ENCODE results near the gene EIF4B. TPM values are rescaled to one million over a fixed set of nuclear protein-coding genes. Genes with fewer than 3 reads are reported as not detected.

EIF4B gene
- total RNA-seq, 2 donors from 2014 or later, result 596 to 655 TPM

DNA sequence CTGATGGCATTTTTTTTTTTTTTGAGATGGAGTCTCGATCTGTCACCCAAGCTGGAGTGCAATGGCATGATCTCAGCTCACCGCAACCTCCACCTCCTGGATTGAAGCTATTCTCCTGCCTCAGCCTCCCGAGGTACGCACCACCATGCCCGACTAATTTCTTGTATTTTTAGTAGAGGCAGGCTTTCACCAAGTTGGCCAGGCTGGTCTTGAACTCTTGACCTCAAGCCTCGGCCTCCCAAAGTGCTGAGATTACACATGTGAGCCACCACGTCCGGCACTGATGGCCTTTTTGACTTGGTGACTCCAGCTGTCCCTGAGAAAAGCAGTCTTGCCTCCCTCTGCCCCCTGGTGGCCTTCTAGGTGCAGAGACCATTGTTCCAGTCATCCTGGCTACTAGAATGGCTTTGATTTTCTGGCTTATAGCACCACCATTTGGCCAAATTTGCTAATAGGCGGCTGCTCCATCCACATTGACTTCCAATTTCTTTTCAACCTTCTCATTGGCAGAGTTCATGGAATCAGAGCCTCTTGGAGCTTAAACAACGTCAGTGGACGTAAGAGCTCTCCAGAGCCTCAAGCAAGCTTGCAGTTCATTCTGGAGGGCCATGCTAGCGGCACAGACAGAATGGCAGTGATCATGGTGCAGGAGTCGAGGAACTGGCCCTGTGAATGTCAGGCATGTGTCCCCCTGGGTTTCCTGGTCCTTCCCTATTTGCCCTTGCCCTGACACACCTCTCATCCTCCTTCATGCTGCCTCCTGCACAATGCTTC lies 25.4 kb upstream of the EIF4B start:
- Mint-ChIP-seq H3K4me3 (no peak overlapping the region), H3K27me3 (ENCODE audit: insufficient read depth) (no peaks in the 10 kb centered on the region), H3K36me3 (ENCODE audit: low read depth) (no peaks in the 10 kb centered on the region), H3K27ac (peak overlapping the region; percentile 85), H3K9me3 (no peaks in the 10 kb centered on the region), H3K4me1 (peaks cover 32% of the 10 kb centered on the region)
- Histone ChIP-seq H3K9me3 (ENCODE audit: control insufficient read depth, low read length) (no peaks in the 10 kb centered on the region), H3K36me3 (ENCODE audit: control insufficient read depth, insufficient read depth, low read length) (no peaks in the 10 kb centered on the region), H3K27ac (ENCODE audit: low read depth, low read length) (no peak overlapping the region), H3K9ac (ENCODE audit: extremely low read depth, low read length, poor library complexity, severe bottlenecking) (no peak overlapping the region), H3K4me1 (ENCODE audit: control insufficient read depth, insufficient read depth, low read length) (peaks cover 2% of the 10 kb centered on the region), H3K27me3 (ENCODE audit: control insufficient read depth, insufficient read depth, low read length, poor library complexity, severe bottlenecking) (no peaks in the 10 kb centered on the region), H3K4me3 (ENCODE audit: low read length) (no peak overlapping the region)
- DNase-seq, result peak; percentile 99
- WGBS, 2 experiments (ENCODE audit: insufficient coverage in 1 of 2, insufficient read length in 1 of 2), result 36 to 48% methylated on average over 13 of the region's 13 CpGs
- TF ChIP-seq, protein P1, sequence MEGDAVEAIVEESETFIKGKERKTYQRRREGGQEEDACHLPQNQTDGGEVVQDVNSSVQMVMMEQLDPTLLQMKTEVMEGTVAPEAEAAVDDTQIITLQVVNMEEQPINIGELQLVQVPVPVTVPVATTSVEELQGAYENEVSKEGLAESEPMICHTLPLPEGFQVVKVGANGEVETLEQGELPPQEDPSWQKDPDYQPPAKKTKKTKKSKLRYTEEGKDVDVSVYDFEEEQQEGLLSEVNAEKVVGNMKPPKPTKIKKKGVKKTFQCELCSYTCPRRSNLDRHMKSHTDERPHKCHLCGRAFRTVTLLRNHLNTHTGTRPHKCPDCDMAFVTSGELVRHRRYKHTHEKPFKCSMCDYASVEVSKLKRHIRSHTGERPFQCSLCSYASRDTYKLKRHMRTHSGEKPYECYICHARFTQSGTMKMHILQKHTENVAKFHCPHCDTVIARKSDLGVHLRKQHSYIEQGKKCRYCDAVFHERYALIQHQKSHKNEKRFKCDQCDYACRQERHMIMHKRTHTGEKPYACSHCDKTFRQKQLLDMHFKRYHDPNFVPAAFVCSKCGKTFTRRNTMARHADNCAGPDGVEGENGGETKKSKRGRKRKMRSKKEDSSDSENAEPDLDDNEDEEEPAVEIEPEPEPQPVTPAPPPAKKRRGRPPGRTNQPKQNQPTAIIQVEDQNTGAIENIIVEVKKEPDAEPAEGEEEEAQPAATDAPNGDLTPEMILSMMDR (conservative IDR thresholded peaks at IDR 0.05), result peak; percentile 100

DNA sequence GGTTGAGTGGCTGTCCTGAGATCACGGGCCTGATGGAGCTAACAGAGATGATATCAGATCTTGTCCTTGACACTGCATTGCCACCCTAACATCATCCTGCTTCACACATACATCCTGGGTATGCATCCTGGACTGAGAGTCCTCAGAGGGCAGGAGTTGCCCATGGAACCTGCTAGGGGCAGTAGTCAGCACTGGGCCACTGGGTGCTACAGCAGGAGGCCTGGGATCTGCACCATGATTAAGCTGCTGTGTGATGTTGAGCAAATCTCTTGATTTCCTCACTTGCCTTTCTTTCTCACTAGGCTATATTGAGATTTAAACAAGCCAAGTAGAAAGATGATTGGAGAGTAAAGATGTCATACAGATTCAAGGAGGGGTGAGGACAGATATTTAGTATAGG lies 22.1 kb upstream of the EIF4B start:
- no peaks in the 10 kb centered on the region for H3K27me3 Mint-ChIP-seq (ENCODE audit: insufficient read depth)
- Histone ChIP-seq H3K9ac (ENCODE audit: extremely low read depth, low read length, poor library complexity, severe bottlenecking) (no peak overlapping the region), H3K9me3 (ENCODE audit: control insufficient read depth, low read length) (no peaks in the 10 kb centered on the region), H3K27me3 (ENCODE audit: control insufficient read depth, insufficient read depth, low read length, poor library complexity, severe bottlenecking) (no peaks in the 10 kb centered on the region), H3K36me3 (ENCODE audit: control insufficient read depth, insufficient read depth, low read length) (no peaks in the 10 kb centered on the region), H3K4me1 (ENCODE audit: control insufficient read depth, insufficient read depth, low read length) (no peaks in the 10 kb centered on the region), H3K4me3 (ENCODE audit: low read length) (no peak overlapping the region), H3K27ac (ENCODE audit: low read depth, low read length) (no peak overlapping the region)
- H3K9me3 Mint-ChIP-seq, result no peaks in the 10 kb centered on the region
- TF ChIP-seq, protein P1 (conservative IDR thresholded peaks at IDR 0.05), result peak; percentile 59
- 88 to 89% methylated on average over 1 of the region's 1 CpG for WGBS, 2 experiments (ENCODE audit: insufficient coverage in 1 of 2, insufficient read length in 1 of 2)
- H3K4me3 Mint-ChIP-seq, result no peak overlapping the region
- no peak overlapping the region for H3K27ac Mint-ChIP-seq
- no peaks in the 10 kb centered on the region for H3K36me3 Mint-ChIP-seq (ENCODE audit: low read depth)
- H3K4me1 Mint-ChIP-seq, result peaks cover 12% of the 10 kb centered on the region
- DNase-seq, result no peak

DNA sequence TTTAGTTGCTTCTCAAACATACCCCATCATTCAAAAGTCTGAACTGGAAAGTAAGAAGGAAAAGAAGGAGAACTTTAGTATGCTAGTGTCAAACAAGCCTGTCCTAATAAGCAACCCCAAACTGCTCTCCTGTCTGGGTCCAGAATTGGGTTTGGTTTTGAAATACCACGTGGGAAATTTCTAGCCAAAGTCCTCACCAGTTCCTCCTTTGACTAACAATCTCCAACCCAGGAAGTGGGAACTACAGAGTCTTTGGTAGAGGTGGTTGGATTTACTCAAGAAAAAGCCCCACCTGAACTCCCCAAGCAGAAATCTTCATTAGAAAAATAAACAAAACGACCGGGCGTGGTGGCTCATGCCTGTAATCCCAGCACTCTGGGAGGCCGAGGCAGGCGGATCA lies 17.4 kb upstream of the EIF4B start:
- H3K4me1 ChIP-seq (ENCODE audit: control insufficient read depth, insufficient read depth, low read length), result peaks cover 7% of the 10 kb centered on the region
- 90% methylated on average over 6 of the region's 6 CpGs; no CpG with 5 or more reads in 1 of the 2 experiments for WGBS, 2 experiments (ENCODE audit: insufficient coverage in 1 of 2, insufficient read length in 1 of 2)
- H3K9me3 ChIP-seq (ENCODE audit: control insufficient read depth, low read length), result no peaks in the 10 kb centered on the region
- H3K4me1 Mint-ChIP-seq, result peaks cover 32% of the 10 kb centered on the region
- DNase-seq, result no peak
- no peak overlapping the region for H3K4me3 Mint-ChIP-seq
- H3K9me3 Mint-ChIP-seq, result no peaks in the 10 kb centered on the region
- no peaks in the 10 kb centered on the region for H3K27me3 ChIP-seq (ENCODE audit: control insufficient read depth, insufficient read depth, low read length, poor library complexity, severe bottlenecking)
- H3K9ac ChIP-seq (ENCODE audit: extremely low read depth, low read length, poor library complexity, severe bottlenecking), result no peak overlapping the region
- no peak overlapping the region for H3K4me3 ChIP-seq (ENCODE audit: low read length)
- no peak overlapping the region for H3K27ac ChIP-seq (ENCODE audit: low read depth, low read length)
- H3K27ac Mint-ChIP-seq, result no peak overlapping the region
- TF ChIP-seq, protein P1 (conservative IDR thresholded peaks at IDR 0.05), result no peak
- H3K36me3 Mint-ChIP-seq (ENCODE audit: low read depth), result no peaks in the 10 kb centered on the region
- H3K27me3 Mint-ChIP-seq (ENCODE audit: insufficient read depth), result no peaks in the 10 kb centered on the region
- H3K36me3 ChIP-seq (ENCODE audit: control insufficient read depth, insufficient read depth, low read length), result no peaks in the 10 kb centered on the region

All from endodermal cell (in vitro differentiated cells).